ENCODE results near the gene NUP155.
"Not testable (repeated sequence)": the region's sequence is repeated elsewhere in the genome, so short reads cannot be mapped to it uniquely, and the experiment has no call there.

NUP155 gene

DNA sequence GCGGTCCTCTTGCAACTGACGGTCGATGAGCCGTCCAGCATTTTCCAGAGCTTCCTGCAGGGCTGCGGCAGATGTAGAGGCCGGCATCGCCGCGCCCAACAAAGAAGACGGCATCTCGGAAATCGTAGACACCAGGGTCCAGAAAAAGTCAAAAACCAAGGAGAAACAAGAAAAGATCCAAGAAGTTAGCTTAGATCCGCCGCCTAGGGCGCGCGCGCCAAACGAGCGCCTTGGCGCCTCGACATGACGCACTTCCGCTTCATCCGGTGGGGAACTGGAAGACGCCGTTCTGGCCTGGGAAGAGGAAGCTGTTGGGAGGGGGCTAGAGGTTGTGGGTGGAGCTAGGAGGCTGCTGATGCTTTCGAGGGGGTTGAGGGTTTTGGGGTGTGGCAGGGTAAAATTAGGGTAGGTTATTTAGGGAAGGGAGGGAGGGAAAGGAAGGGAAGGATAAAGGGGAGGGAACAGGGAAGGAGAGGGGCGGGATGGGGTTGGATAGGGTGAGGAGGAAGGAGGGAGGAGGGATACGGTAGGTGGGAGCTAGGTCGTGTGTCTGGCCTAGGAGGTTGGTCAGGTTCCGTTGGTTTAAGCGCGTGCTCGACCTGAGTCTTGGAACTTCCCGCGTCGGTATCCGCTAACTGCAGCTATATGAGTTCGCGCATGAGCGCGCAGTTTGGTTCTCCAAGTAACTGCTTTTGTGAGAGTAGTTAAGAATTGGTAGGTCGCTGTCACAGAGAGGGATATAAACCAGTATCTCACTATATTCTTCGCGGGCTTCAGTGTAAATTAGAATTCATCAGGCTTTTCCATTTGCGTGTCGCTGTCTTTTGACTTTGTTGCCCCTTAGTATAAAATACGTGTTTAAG lies at the start of gene NUP155:
TSS of gene NUP155 (minus strand) at position 243 of the 863 bp plus-strand sequence. CDS start at position 114, 129 bp downstream.
- FAIRE-seq = peak; percentile 99

DNA sequence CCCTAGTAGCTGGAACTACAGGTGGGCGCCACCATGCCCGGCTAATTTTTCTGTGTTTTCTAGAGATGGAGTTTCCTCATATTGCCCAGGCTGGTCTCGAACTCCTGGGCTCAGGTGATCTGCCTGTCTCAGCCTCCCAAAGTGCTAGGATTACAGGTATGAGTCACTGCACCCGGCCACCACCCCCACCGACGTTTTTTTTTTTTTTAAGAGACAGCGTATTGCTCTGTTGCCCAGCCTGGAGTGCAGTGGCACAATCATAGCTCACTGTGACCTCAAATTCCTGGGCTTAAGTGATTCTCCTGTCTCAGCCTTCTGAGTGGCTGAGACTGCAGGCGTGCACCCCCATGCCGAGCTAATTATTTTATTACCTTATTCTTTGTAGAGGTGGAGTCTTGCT lies 46.4 kb upstream of the NUP155 start:
- no peak for FAIRE-seq

DNA sequence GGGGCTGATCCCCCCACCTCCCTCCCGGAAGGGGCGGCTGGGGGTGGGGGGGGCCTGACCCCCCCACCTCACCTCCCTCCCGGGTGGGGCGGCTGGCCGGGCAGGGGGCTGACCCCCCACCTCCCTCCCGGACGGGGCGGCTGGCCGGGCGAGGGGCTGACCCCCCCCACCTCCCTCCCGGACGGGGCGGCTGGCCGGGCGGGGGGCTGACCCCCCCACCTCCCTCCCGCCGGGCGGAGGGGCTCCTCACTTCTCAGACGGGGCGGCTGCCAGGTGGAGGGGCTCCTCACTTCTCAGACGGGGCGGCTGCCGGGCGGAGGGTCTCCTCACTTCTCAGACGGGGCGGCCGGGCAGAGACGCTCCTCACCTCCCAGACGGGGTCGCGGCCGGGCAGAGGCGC lies 44.5 kb upstream of the NUP155 start:
- not testable (repeated sequence) for FAIRE-seq

DNA sequence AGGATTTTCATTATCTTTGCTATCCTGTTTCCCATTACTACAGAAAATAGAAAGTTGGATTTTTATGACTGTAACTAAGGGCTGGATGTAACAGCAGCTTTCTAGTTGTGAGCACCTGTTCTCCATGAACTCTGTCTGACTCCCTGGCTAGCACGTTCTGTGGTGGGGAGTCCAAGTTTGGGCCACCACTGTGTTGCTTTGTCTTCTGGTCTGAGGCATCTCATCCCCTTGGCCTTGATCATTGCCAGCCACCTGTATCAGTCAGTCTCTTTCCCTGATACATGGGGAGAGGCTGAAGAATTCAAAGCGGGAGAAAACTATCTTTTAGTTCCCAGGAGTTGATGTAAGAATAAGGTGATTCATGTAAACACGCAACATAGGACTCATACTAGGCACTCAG lies 41.6 kb upstream of the NUP155 start:
- no peak for FAIRE-seq

DNA sequence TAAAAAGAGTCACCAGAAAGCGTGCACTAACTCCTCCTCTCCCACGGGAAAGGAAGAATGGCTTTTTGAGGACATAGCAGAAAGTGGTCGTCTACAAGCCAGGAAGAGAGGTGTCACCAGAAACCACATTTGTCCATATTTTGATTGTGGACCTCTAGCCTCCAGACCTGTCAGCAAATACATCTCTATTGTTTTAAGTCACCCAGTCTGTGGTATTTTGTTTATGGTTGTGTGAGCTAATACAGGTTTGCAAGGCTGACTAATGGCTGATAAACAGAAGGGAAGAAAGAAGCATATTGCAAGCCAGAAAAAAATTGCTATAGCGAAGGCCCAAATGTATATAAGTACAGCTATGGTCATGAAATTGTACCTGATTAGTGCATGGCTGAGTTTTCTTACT lies 29.6 kb upstream of the NUP155 start:
- FAIRE-seq = no peak

DNA sequence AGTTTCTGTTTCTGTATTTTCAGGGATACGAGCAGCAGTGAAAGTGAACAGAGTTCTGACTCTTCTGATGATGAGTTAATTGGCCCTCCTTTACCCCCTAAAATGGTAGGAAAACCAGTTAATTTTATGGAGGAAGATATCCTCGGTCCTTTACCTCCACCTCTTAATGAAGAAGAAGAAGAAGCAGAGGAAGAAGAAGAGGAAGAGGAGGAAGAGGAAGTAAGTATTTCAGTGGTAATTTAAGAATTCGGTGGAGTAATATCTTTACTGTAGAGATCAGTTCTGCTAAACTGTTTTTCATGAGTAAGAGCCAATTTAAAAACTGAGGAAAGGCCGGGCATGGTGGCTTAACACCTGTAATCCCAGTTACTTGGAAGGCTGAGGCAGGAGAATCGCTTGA lies 25.4 kb upstream of the NUP155 start:
- no peak for FAIRE-seq

DNA sequence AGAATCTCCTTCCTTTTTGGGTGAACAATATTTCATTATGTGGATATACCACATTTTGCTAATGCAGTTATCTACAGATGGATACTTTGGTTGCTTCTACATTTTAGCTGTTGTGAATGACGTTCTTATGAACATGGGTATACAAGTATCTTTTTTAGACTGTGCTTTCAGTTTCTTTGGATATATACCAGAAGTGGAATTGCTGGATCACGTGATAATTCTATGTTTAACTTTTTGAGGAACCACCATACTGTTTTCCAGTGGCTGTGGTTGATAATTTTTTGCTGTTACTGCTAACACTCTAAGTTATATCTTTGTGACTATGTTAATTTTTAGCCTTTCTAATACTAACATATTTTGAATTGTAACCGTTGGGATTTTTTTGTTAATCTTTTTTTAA lies 20.7 kb upstream of the NUP155 start:
- FAIRE-seq = no peak

DNA sequence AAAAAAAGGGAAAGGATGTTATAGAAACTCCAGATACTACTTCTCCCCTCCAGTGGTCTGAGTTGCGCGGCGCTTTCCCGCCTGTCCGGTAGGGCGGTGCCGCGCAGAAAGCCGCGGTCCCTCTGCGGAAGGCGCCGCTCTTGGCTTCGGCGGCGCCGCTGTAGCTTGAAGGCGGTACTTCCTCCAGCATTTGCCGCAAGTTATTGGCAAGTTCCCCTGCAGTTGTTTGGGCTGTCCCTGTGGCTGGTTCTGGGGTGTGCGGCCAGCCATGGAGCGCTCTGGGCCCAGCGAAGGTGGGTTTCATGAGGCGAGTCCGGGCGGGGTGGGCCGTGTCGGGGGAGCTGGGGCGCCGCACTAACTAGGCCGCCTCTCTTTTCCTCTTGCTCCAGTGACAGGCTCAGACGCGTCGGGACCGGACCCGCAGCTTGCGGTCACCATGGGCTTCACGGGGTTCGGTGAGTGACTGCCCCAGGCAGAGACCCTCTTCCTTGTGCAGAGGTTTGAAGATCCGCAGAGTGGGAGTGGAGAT lies 8.3 kb upstream of the NUP155 start, which contains the start of gene WDR70:
TSS of gene WDR70 (plus strand) at position 219 of the 529 bp plus-strand sequence. CDS start at position 269, 50 bp downstream.
- peak; percentile 95 for FAIRE-seq

DNA sequence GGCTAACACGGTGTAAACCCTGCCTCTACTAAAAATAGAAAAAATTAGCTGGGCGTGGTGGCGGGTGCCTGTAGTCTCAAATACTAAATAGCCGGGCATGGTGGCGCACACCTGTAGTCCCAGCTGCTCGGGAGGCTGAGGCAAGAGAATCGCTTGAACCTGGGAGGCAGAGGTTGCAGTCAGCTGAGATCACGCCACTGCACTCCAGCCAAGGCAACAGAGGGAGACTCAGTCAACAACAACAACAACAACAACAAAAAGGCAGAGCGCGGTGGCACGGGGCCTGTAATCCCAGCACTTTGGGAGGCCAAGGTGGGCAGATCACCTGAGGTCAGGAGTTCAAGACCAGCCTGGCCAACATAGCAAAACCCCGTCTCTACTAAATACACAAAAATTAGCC lies 7.2 kb upstream of the NUP155 start:
- not testable (repeated sequence) for FAIRE-seq

DNA sequence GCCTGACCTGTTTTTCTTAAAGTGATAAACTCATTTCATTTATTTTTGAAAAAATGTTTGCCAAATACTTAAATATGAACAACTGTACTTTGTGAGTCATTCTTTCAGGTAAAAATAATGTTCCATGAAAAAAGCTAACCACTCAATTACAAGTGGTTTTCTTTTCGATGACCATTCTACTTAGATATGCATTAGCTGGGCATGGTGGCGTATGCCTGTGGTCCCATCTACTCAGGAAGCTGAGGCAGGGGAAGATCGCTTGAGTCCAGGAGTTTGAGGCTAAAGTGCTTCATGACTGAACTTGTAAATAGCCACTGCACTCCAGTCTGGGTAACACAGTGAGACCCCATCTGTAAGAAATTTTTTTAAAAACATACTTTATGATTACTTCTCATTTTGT lies 4.2 kb upstream of the NUP155 start:
- no peak for FAIRE-seq

DNA sequence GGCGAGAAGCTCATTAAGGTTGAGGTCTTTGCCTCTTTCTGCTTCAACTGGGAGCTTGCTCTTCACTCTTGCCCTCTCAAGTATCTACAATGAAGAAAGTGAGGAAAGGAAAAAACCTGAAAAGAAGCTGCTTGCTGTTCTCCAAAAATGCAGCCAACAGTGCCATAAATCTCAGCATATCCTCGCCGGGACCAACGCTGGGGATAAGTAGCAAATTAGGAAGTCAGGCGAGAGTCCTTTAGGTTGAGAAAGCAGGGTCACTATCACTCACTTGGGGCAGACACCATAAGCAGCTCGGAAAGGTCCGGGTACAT lies 399 bp downstream of the NUP155 start:
- no peak for FAIRE-seq

DNA sequence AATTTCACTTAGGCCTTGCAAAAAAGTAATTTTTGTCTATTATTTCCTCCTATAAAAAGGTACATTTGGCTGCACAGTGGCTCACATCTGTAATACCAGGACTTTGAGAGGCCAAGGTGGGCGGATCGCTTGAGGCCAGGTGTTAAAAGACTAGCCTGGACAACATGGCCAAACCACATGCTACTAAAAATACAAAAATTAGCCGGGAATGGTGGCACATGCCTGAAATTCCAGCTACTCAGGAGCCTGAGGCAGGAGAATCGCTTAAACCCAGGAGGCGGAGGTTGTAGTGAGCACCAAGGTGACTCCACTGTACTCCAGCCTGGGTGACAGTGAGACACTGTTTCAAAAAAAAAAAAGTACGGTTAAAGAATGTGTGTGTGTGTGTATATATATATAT lies 15.7 kb downstream of the NUP155 start:
- FAIRE-seq = no peak

DNA sequence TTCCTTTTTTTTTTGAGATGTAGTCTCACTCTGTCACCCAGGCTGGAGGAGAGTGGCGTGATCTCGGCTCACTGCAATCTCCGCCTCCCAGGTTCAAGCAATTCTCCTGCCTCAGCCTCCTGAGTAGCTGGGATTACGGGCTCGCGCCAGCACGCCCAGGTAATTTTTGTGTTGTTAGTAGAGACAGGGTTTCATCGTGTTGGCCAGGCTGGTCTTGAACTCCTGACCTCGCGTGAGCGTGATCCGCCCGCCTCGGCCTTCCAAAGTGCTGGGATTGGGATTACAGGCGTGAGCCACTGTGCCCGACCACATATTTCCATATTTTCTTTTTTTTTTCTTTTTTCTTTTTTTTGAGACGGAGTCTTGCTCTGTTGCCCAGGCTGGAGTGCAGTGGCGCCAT lies 28.2 kb downstream of the NUP155 start:
- not testable (repeated sequence) for FAIRE-seq

DNA sequence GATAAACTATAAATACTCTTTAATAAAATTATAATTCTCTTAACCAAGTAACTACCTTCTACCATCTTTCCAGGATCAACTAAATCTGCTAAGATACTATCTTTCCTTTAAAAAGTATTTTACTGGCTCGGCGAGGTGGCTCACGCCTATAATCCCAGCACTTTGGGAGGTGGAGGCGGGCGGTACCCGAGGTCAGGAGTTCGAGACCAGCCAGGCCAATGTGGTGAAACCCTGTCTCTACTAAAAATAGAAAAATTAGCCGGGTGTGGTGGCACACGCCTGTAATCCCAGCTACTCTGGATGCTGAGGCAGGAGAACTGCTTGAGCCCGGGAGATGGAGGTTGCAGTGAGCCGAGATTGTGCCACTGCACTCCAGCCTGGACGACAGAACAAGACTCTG lies 36.2 kb downstream of the NUP155 start:
- FAIRE-seq = not testable (repeated sequence)

DNA sequence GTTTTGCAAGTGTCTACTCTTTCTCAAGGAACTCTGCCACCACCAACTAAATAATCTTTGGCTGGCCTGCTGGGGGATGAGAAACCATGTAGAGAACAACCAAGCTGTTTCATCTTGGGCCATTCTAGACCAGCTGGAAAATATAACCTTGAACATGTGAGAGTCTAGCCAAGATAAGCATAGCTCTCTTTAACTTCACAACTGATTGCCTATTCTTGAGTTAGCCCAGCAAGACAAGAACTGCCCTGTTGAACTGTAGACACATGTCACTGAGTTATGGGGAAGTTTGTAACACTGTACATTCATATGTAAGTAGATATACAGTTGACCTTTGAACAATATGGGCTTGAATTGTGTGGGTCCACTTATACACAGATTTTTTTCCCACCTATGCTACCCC lies 44.4 kb downstream of the NUP155 start:
- FAIRE-seq = no peak

DNA sequence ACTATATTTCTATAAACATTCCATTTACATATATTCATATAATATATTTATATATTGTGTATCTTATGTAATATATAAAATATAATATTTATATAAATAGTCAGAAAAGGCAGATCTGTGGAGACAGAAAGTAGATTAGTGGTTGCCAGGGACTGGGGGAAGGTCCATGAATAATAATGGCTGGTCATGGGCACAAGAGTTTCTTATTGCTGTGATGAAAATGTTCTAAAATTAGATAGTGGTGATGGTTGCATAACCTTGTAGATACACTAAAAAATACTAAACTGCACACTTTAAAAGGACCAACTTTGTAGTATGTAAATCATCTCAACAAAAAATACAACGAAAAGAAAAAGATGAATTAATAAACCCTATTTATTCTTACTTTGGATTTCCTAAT lies 47.3 kb downstream of the NUP155 start:
- no peak for FAIRE-seq

DNA sequence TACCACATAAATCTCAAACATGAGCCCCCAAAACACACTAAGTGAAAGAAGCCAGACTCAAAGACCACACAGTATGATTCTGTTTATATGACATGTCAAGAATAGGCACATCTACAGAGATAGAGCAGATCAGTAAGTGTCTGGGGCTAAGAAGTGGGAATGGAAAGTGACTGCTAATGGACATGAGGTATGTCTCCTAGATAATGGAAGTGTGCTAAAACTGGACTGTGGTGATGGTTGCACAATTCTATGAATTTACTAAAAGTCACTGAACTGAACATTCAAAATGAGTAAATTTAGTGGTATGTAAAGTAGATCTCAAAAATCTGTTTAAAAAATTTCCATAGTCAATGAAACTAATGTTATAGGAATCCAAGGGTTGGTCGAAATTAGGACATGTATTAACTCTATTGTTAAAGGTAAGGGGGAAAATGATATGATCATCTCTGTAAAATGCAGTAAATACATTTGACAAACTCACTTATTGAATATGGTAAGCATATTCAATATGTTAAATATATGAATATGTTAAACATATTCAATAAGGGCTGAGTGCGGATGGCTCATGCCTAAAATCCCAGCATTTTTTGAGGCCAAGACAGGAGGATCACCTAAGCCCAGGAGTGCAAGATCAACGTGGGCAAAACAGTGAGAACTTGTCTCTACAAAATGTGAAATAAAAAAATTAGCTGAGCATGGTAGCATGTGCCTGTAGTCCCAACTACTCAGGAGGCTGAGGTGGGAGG lies 51.7 kb downstream of the NUP155 start:
- FAIRE-seq = no peak

DNA sequence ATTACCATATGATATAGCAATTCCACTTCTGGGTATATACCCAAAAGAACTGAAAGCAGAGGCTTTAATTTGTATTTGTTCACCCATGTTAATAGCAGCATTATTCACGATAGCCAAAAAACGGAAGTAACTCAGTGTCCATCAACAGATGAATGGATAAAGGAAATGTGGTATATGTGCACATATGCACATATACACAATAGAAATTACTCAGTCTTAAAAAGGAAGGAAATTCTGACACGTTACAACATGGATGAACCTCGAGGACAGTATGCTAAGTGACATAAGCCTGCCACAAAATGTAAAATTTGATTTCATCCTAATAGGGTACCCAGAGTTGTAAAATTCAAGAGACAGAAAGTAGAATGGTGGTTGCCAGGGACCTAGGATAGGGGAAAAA lies 54.9 kb downstream of the NUP155 start:
- no peak for FAIRE-seq

DNA sequence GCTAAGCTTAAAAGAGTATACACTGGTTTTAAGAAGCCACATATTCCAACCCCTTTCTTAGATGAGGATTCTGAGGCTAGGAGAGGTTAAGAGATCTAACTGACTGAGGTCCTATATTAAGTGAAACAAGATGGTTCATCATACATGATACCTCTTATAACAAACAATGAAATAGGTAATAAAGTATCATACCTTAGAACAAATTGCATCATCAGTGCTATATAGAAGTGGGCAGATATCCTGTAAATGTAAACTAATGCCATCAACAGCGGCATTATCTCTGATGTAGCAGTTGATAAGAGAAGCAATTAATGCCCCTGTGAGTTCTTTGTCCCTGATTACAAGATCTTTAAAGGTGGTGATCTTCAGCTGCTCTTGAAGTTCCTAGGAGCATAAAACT lies 60.5 kb downstream of the NUP155 start:
- no peak for FAIRE-seq

DNA sequence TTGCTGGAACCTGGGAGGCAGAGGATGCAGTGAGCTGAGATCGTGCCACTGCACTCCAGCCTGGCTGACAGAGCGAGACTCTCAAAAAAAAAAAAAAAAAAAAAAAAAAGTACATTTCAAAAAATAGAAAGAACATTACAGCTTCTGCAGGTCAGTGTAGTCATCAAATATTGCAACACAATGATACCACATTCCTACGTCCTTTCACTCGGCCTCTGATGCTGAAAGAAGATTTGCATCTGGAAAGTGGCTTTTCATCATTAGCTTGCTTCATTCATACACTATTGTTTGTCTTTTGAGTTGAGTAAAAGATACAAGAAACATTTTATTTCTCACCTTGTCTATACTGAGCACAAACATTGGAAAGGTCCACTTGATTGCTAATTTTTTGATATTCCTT lies 62.1 kb downstream of the NUP155 start:
- FAIRE-seq = no peak

DNA sequence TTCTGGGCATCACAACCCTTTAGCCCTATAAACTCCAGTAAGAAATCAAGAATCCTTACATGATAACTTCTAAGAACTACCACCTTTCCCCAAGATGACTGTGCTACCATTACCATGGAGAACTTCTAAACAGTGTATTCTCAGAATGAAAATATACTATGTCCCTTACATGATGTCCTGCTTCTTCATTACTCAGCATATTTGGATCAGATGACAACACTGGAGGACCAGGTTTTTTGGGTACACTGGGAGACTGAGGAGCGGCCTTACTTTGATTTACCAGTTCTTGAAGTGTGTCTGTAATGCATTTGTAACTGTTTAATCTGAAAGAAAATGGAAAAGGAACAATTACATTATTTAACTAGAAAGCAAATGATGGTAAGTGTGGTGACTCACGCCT lies 66.0 kb downstream of the NUP155 start:
- no peak for FAIRE-seq

DNA sequence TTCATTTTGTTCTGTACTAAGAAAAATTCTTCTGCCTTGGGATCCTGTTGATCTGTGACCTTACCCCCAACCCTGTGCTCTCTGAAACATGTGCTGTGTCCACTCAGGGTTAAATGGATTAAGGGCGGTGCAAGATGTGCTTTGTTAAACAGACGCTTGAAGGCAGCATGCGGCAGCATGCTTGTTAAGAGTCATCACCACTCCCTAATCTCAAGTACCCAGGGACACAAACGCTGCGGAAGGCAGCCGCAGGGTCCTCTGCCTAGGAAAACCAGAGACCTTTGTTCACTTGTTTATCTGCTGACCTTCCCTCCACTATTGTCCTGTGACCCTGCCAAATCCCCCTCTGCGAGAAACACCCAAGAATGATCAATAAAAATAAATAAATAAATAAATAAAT lies 74.6 kb downstream of the NUP155 start:
- FAIRE-seq = not testable (repeated sequence)

DNA sequence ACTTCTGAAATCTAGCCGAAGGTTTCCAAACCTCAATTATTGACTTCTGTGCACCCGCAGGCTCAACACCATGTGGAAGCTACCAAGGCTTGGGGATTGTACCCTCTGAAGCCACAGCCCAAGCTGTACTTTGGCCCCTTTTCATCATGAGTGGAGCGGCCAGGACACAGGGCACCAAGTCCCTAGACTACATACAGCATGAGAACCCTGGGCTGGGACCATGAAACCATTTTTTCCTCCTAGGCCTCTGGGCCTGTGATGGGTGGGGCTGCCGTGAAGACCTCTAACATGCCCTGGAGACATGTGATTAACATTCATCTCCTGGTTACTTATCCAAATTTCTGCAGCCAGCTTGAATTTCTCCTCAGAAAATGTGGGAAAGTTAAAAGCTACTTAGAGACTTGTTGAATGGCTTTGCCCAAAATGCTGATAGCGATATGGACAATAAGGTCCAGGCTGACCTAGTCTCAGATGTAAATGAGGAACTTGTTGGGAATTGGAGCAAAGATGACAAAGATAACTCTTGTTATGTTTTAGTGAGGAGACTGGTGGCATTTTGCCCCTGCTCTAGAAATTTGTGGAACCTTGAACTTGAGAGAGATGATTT lies 87.6 kb downstream of the NUP155 start:
- FAIRE-seq = no peak

DNA sequence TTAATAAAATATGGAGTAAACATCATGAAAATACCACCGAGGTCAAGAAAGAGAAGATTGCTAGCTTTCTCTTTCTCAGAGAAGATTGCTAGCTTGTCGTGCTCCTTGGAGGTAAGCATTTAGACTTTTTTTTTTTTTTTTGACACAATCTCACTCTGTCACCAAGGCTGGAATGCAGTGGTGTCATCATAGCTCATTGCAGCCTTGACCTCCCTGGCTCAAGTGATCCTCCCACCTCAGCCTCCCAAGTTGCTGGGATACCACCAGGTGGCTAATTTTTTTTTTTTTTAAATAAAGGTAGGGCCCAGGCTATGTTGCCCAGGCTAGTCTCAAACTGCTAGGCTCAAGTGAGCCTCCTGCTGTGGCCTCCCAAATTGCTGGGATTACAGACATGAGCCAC lies 95.4 kb downstream of the NUP155 start:
- FAIRE-seq = no peak

Measured in G401.6 (cell line).